Uterus (tissue), 4 donors: ENCODE measurements around the gene NFX1. TPM values are rescaled to one million over a fixed set of nuclear protein-coding genes. Genes with fewer than 3 reads are reported as not detected.

Experiments used
- DNase-seq, 2 donors: peaks; one replicate each; pipeline ENCODE4 v3.0.0-alpha.2; 2019 to 2020
- H3K27ac ChIP-seq, 2 donors: fragments of 200-600 bp; sonication (generic); 1 replicate in 1 of 2; 2 replicates in 1 of 2; pipeline ENCODE4 v1.5.1; 2016 to 2018
- H3K27me3 ChIP-seq, 2 donors: fragments of 200-600 bp; sonication (generic); one replicate each; pipeline ENCODE4 v1.5.1; 2018 to 2019; ENCODE audit warnings: control low read depth in 1 of 2
- H3K36me3 ChIP-seq, 2 donors: fragments of 200-600 bp; sonication (generic); one replicate each; pipeline ENCODE4 v1.5.1; 2019; ENCODE audit warnings: control low read depth in 1 of 2
- H3K4me1 ChIP-seq, 2 donors: fragments of 200-600 bp; sonication (generic); one replicate each; pipeline ENCODE4 v1.5.1; 2018 to 2019; ENCODE audit warnings: control low read depth in 1 of 2
- H3K4me3 ChIP-seq, 2 donors: fragments of 200-600 bp; sonication (generic); 1 replicate in 1 of 2; 2 replicates in 1 of 2; pipeline ENCODE4 v1.5.1; 2018 to 2019; ENCODE audit warnings: mild to moderate bottlenecking in 1 of 2
- H3K9me3 ChIP-seq, 2 donors: fragments of 200-600 bp; sonication (generic); one replicate each; pipeline ENCODE4 v1.5.1; 2019; ENCODE audit warnings: control low read depth in 1 of 2
- CTCF ChIP-seq, 4 experiments: fragments of 200-600 bp in 2 of 4; fragments of 450-650 bp in 2 of 4; sonication (generic) in 2 of 4; IDR thresholded peaks; one replicate each; pipeline ENCODE4 v1.5.1; 2016 to 2019; ENCODE audit warnings: antibody characterized with exemption in 4 of 4, mild to moderate bottlenecking in 2 of 4, moderate library complexity in 1 of 4
- POLR2A ChIP-seq, 2 donors: fragments of 450-650 bp; IDR thresholded peaks; one replicate each; pipeline ENCODE4 v1.6.1; 2016; ENCODE audit warnings: antibody characterized with exemption in 2 of 2, mild to moderate bottlenecking in 1 of 2, moderate library complexity in 1 of 2
- intact Hi-C: fragments of 100-400 bp; cut with DNase I; formaldehyde crosslinking; loops from one replicate; pipeline ENCODE4 v1.15.1; 2023; ENCODE audit warnings: low total_unique reads
- total RNA-seq, 4 donors: library from RNA; depleted of rRNA in 3 of 4; stranded (reverse); fragments of >200 nt in 3 of 4; gene quantifications; one replicate each; pipeline versions ENCODE4 v1.1.0 to v1.2.4, GENCODE V29; 2014 to 2023
- donor health status: DM: yes; HTN: yes; CAD: no.

NFX1 gene
- total RNA-seq, 4 donors from 2014 or later: 18.5 to 52.9 (median 27.9) TPM

- no peak overlapping the region for H3K4me3 ChIP-seq
- H3K36me3 ChIP-seq: no peaks in the 10 kb centered on the region
- intact Hi-C loops: no loop called here
- DNase-seq: no peak
- no peak overlapping the region for H3K27ac ChIP-seq
- no peaks in the 10 kb centered on the region for H3K9me3 ChIP-seq
- peaks cover 6 to 14% of the 10 kb centered on the region in 2 donors for H3K4me1 ChIP-seq
- TF ChIP-seq CTCF (IDR thresholded peaks at IDR 0.05) (no peak), POLR2A (IDR thresholded peaks at IDR 0.05) (no peak)
- no peaks in the 10 kb centered on the region for H3K27me3 ChIP-seq
Observed at GRCh38 chr9:33294670-33295432, 4.5 kb downstream of the NFX1 start.

- DNase-seq: no peak
- H3K4me3 ChIP-seq: no peak overlapping the region
- no peaks in the 10 kb centered on the region for H3K27me3 ChIP-seq
- peaks cover 6 to 14% of the 10 kb centered on the region in 2 donors for H3K4me1 ChIP-seq
- H3K36me3 ChIP-seq: no peaks in the 10 kb centered on the region
- H3K27ac ChIP-seq: no peak overlapping the region
- TF ChIP-seq POLR2A (IDR thresholded peaks at IDR 0.05) (no peak), CTCF (IDR thresholded peaks at IDR 0.05) (no peak)
- no peaks in the 10 kb centered on the region for H3K9me3 ChIP-seq
- intact Hi-C loops: no loop called here
Observed at GRCh38 chr9:33295571-33295970, 5.3 kb downstream of the NFX1 start.

GRCh38 chr9:33297432-33297831 lies 7.1 kb downstream of the NFX1 start:
- no peaks in the 10 kb centered on the region for H3K9me3 ChIP-seq
- intact Hi-C loops: no loop called here
- peaks cover 6 to 11% of the 10 kb centered on the region in 2 donors for H3K4me1 ChIP-seq
- no peak for DNase-seq
- H3K36me3 ChIP-seq: no peaks in the 10 kb centered on the region
- no peak overlapping the region for H3K27ac ChIP-seq
- H3K4me3 ChIP-seq: no peak overlapping the region
- TF ChIP-seq CTCF (IDR thresholded peaks at IDR 0.05) (no peak), POLR2A (IDR thresholded peaks at IDR 0.05) (no peak)
- no peaks in the 10 kb centered on the region for H3K27me3 ChIP-seq

GRCh38 chr9:33300546-33300945 lies 10.2 kb downstream of the NFX1 start:
- intact Hi-C loops: no loop called here
- TF ChIP-seq POLR2A (IDR thresholded peaks at IDR 0.05) (no peak), CTCF (IDR thresholded peaks at IDR 0.05) (no peak)

GRCh38 chr9:33304362-33304761 lies 14.0 kb downstream of the NFX1 start:
- Histone ChIP-seq H3K9me3 (no peaks in the 10 kb centered on the region), H3K4me1 (no peaks in the 10 kb centered on the region), H3K27me3 (no peaks in the 10 kb centered on the region), H3K4me3 (no peak overlapping the region), H3K36me3 (no peaks in the 10 kb centered on the region), H3K27ac (no peak overlapping the region)
- intact Hi-C loops: no loop called here
- no peak for TF ChIP-seq POLR2A (IDR thresholded peaks at IDR 0.05)
- TF ChIP-seq CTCF (IDR thresholded peaks at IDR 0.05): no peak
- no peak for DNase-seq

More at GRCh38 chr9:33300546-33300945, 10.2 kb downstream of the NFX1 start:
- DNase-seq: no peak
- Histone ChIP-seq H3K27me3 (no peaks in the 10 kb centered on the region), H3K36me3 (no peaks in the 10 kb centered on the region), H3K4me1 (peaks cover under 1 to 5% of the 10 kb centered on the region in 2 donors), H3K27ac (no peak overlapping the region), H3K9me3 (no peaks in the 10 kb centered on the region), H3K4me3 (no peak overlapping the region)
